ENCODE results near the gene AGFG2.

Gene AGFG2

GRCh38 chr7:100588438-100588837, 49.4 kb downstream of the AGFG2 start:
- peak; percentile 37 to 52 for DNase-seq

DNA sequence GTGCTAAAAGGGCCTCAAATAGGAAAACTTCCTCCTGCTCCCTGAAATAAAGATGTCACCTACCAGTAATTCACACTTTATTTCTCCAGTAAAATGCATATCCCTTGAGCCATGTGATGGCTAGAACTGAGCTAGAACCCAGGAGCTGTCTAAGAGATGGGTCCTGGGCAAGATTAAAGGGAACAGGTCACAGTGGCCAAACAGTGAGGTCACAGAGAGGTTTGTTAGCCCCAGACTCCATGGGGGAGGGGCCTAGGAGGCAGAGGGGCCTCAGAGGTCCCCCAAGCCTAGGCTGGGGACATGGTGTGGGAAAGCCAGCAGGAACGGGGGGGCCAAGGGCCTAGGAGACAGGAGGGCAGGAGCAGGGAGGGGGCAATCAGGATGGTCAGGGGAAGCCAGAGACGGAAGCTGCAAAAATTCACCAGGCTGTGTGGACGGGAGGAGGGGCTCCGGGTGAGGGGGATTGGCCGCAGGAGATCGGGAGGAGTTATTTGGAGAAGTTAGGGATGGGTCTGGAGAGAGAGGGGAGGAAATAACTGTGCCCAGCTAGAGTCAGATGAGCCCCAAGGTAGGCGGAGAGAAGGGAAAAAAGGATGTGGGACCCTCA, 50.4 kb downstream of the AGFG2 start:
- no peak for DNase-seq

DNA sequence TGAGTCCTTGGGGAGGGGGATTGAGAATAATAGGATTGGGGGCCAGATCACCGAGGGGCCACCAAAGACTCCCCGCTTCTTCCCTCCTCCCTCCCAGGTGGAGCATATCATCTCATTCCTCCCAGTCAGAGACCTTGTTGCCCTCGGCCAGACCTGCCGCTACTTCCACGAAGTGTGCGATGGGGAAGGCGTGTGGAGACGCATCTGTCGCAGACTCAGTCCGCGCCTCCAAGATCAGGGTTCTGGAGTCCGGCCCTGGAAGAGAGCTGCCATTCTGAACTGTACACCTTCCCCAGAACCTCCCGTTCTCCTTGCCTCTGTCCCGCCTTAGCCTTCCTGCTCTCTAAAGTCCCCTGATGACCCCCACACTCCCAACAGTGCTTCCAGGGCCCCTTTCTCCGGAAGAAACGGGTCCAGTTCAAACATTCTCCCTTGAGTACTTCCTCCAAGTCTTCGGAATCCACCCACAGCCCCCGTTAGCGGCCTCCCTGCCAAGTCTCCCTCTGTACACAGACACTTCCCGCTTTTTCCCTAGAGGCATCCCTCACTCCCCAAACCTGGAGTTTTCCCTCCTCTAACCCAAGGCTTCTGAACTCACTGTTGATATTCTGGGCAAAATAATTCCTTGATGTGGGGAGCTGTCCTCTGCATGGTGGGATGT, 51.2 kb downstream of the AGFG2 start:
- no peak for DNase-seq

- no peak for DNase-seq
These were observed 52.6 kb downstream of the AGFG2 start for GRCh38 chr7:100591596-100591995.

GRCh38 chr7:100595188-100595587, 56.2 kb downstream of the AGFG2 start:
- DNase-seq = no peak

- peak in 1 of 2 experiments; percentile 9 for DNase-seq
These were observed 59.4 kb downstream of the AGFG2 start for GRCh38 chr7:100598425-100598824.

GRCh38 chr7:100599911-100600729, 61.1 kb downstream of the AGFG2 start:
- DNase-seq = no peak

DNA sequence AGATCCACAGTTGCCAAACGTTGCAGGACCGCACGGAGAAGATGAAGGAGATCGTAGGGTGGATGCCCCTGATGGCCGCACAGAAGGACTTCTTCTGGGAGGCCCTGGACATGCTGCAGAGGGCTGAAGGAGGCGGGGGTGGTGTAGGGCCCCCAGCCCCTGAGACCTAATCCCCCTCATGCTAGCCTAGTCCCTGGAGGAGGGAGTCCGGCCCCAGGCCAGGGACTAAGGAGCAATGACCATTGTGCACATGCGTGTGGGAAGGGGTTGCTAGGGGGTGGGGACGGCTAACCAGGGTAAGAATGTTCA, 61.7 kb downstream of the AGFG2 start:
- DNase-seq = no peak

GRCh38 chr7:100602889-100603725, 64.1 kb downstream of the AGFG2 start:
- no peak for DNase-seq

GRCh38 chr7:100603726-100604027, 64.7 kb downstream of the AGFG2 start:
- no peak for DNase-seq

DNA sequence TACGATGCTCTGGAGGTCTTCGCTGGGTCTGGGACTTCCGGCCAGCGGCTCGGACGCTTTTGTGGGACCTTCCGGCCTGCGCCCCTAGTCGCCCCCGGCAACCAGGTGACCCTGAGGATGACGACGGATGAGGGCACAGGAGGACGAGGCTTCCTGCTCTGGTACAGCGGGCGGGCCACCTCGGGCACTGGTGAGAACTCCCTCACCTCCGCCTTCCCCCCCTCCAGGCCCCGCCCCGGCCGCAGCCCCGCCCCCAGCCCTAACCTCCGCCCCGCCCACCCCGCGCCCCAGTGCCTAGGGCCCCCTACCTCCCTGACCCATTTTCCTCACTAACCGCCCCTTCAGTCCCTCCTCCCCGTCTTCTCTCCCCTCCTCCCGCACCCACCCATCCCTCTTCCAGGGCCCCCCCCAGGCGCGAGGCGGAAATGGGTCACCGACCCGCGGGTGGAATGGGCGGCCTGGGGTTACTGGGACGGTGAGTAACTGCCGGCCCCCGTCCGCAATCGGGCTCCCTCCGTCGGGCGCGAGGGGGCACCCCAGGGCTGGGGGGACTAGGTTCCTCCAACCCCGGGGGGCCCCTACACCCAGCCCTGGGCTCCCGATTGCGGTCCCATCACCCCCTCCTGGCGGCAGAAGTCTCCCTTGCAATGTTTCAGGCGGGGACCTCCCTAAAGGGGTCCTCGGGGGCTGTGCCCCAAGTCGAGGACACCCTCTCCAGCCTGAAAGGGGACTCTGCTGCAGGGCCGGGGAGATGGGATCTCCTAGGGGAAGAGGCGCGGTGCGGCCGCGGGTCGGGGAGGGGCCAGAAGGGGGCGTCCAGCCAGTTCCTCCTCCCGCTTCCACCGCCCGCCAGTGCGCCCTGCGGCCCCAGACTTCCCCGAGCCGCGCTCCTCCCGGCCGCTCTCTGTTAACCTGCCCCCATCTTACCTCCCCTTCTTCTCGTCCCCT, 65.3 kb downstream of the AGFG2 start:
- DNase-seq = peak; percentile 71 to 75

- DNase-seq = peak in 1 of 2 experiments; percentile 18
These were observed 66.2 kb downstream of the AGFG2 start for GRCh38 chr7:100604976-100605911.

GRCh38 chr7:100606313-100606712, 67.3 kb downstream of the AGFG2 start:
- no peak for DNase-seq

- DNase-seq = no peak
These were observed 68.1 kb downstream of the AGFG2 start for GRCh38 chr7:100607111-100607510.

- DNase-seq = no peak
These were observed 71.0 kb downstream of the AGFG2 start for GRCh38 chr7:100609958-100610357.

DNA sequence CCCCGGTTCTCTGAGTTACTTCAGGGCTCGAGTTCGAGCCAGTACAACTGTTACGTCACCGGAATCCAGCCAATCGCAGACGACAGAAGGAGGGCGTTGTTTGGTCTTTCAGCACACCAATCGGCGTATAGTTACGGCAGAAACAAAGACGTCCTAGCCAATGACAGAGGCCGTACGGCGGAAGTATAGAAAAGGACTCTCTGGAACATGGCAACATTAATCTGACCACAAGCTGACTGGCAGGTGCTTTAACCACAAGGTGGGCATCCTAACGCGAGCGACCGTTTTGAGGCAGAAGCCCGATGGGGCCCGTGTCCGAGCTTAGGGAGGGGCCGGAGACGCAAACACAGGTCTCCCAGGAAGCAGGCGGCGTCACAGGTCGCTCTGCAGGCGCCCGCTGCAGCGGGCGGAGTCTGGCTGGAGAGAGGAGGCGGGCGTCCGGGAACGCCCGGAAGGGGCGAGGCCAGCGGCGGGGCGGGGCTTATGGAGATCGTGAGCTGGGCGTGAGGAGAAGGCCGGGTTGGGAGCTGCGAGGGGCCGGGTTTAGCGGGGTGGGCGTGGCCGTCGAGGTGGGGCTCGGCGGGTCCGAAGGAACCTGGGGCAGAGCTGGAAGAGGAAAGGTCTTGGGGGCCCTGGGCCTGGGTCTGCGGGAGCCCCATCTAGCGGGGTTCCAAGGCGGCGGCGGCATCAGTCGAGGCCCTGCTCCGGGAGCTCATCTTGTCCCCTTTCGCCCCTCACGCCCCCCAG, 73.2 kb downstream of the AGFG2 start, which contains the start of gene MOSPD3:
Gene MOSPD3, plus strand, starts transcription at position 558 of the 747 bp plus-strand sequence. CDS start 252 bp downstream, outside the sequence.
- DNase-seq = peak; percentile 97

DNA sequence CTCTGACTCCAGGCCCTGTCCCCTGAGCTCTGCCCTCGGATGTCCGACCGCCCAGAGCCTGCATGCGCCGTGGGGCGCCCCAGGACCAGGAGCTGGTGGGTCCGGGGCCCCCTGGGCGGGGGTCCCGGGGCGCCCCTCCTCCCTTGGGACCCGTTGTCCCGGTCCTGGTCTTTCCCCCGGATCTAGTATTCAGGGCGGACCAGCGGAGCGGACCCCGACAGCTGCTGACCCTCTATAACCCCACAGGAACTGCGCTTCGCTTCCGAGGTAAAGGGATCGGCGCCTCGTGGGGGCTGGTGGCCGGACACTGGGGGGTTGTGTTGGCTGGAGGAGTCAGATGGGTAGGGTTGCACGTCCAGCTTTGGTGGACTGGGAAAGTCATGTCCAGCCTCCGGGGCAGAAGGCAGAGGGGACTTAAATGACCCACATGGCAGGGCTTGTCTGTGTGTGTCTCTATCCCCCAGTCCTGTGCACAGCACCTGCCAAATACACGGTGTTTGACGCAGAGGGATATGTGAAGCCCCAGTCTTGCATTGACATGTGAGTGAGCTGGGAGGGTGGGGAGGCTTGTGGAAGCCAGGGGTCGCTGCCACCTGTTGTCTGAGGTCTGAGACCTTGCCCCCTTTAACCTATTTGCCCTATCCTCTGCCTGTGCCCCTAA, 73.9 kb downstream of the AGFG2 start:
- no peak for DNase-seq

DNA sequence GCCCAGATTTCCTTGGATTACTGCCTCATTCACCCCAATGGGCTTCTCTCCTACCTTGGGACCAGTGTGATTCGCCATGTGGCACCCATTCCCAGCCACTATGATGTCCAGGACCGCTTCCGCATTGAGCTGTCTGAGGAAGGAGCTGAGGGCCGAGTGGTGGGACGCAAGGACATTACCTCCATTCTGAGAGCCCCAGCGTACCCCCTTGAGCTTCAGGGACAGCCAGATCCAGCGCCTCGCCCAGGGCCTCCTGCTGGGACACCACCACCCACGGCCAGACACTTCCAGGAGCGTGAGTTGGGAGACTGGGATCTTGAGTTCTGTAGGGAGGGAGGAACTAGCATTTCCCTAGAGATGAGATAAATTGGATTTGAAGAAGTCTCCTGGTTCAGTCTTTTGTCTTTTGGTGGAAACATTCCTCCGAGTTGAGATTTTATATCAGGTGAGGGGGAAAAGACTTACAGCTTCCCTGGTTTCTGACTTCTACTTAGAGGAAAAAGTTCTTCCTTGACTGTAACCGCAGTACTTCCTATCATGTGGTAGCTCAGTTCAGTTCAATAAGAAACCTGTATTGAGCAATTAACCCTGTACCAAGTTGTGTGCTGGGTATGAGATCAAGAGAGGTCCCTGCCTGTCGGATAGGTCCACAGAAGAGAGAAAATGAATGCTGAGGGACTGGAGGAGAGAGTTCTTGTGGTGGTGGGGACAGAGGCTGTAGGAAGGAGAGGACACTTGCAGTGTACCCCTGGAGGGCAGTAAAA, 74.6 kb downstream of the AGFG2 start:
- DNase-seq = peak; percentile 85 to 89

Measured in AML-193 (cell line).